IMR-90 (cell line): ENCODE measurements around the gene SMC6. TPM values are rescaled to one million over a fixed set of nuclear protein-coding genes. Genes with fewer than 3 reads are reported as not detected.

Source experiments
- ATAC-seq: fragments of 200-7000 bp; cut with Tn5 transposase; 2 replicates; pipeline ENCODE4 v1.9.1; 2020; ENCODE audit warnings: low read depth, mild to moderate bottlenecking, moderate library complexity
- BruUV-seq: library from RNA; stranded (reverse); fragments of 400-500 nt; replicated peaks from 2 replicates; lab custom pipeline; 2021; lab: Mats Ljungman, UMichigan
- CTCF ChIA-PET: fragments of 300-600 bp; formaldehyde crosslinking; extraction: SDS; loops from one replicate; lab custom pipeline; 2021; ENCODE audit warnings: antibody characterized with exemption; lab: Yijun Ruan, JAX
- POLR2A ChIA-PET: fragments of 300-600 bp; sonication (Branson Sonifier 250); formaldehyde crosslinking; loops from one replicate; lab custom pipeline; 2022; ENCODE audit warnings: antibody characterized with exemption; ENCODE audit not compliant: unreplicated experiment; lab: Charles Lee
- DNase-seq: peaks from one replicate; pipeline ENCODE4 v3.0.0; 2013
- H2AFZ ChIP-seq: replicated peaks from 2 replicates; pipeline ENCODE3; 2013; ENCODE audit warnings: low read length, mild to moderate bottlenecking; ENCODE audit not compliant: poor library complexity
- H2AK5ac ChIP-seq: 2 replicates; pipeline ENCODE4 v1.6.1; 2013; ENCODE audit warnings: low read depth, low read length, inconsistent platforms
- H2AK9ac ChIP-seq: replicated peaks from 2 replicates; pipeline ENCODE3; 2013; ENCODE audit warnings: mild to moderate bottlenecking, low read depth, low read length, moderate library complexity; ENCODE audit not compliant: poor library complexity
- H2BK120ac ChIP-seq: 2 replicates; pipeline ENCODE4 v1.6.1; 2013; ENCODE audit warnings: low read depth, low read length, inconsistent platforms
- H2BK15ac ChIP-seq: 3 replicates; pipeline ENCODE4 v1.6.1; 2013; ENCODE audit warnings: low read depth, low read length, inconsistent platforms
- H2BK20ac ChIP-seq: 2 replicates; pipeline ENCODE4 v1.6.1; 2013; ENCODE audit warnings: low read depth, mild to moderate bottlenecking, inconsistent platforms, low read length, moderate library complexity
- H2BK5ac ChIP-seq: 2 replicates; pipeline ENCODE4 v1.6.1; 2013; ENCODE audit warnings: mild to moderate bottlenecking, low read depth, low read length, inconsistent platforms; ENCODE audit not compliant: poor library complexity, severe bottlenecking
- H3K14ac ChIP-seq: replicated peaks from 2 replicates; pipeline ENCODE4 v1.6.1; 2013; ENCODE audit warnings: low read depth, low read length, inconsistent platforms
- H3K18ac ChIP-seq: 2 replicates; pipeline ENCODE4 v1.6.1; 2013; ENCODE audit warnings: low read depth, low read length, control low read depth
- H3K23ac ChIP-seq: 2 replicates; pipeline ENCODE4 v1.6.1; 2013; ENCODE audit warnings: low read depth, low read length, inconsistent platforms
- H3K27ac ChIP-seq: 2 replicates; pipeline ENCODE4 v1.5.1; 2013; ENCODE audit warnings: mild to moderate bottlenecking, control low read depth, low read length; ENCODE audit not compliant: insufficient read depth
- H3K27me3 ChIP-seq: 2 replicates; pipeline ENCODE4 v1.6.1; 2013; ENCODE audit warnings: low read length; ENCODE audit not compliant: control insufficient read depth, insufficient read depth
- H3K36me3 ChIP-seq: 2 replicates; pipeline ENCODE4 v1.6.1; 2013; ENCODE audit warnings: low read length, mixed read lengths; ENCODE audit not compliant: control insufficient read depth, insufficient read depth
- H3K4ac ChIP-seq: 2 replicates; pipeline ENCODE4 v1.6.1; 2013; ENCODE audit warnings: low read depth, low read length, inconsistent platforms
- H3K4me1 ChIP-seq: 2 replicates; pipeline ENCODE4 v1.6.1; 2013; ENCODE audit warnings: low read length, mixed read lengths; ENCODE audit not compliant: control insufficient read depth, insufficient read depth
- H3K4me2 ChIP-seq: 2 replicates; pipeline ENCODE4 v1.6.1; 2013; ENCODE audit warnings: low read depth, mild to moderate bottlenecking, control low read depth, low read length, moderate library complexity
- H3K4me3 ChIP-seq: 2 replicates; pipeline ENCODE4 v1.5.1; 2013; ENCODE audit warnings: low read depth, mild to moderate bottlenecking, control low read depth, low read length, moderate library complexity; ENCODE audit not compliant: insufficient read depth
- H3K56ac ChIP-seq: 2 replicates; pipeline ENCODE4 v1.6.1; 2013; ENCODE audit warnings: low read length, inconsistent platforms; ENCODE audit not compliant: insufficient read depth; ENCODE audit errors: extremely low read depth
- H3K79me1 ChIP-seq, 2 experiments: 2 replicates each; pipeline ENCODE4 v1.6.1; 2013; ENCODE audit warnings: low read length in 2 of 2, inconsistent platforms in 1 of 2, low read depth in 1 of 2
- H3K9ac ChIP-seq: 2 replicates; pipeline ENCODE4 v1.6.1; 2013; ENCODE audit warnings: low read depth, low read length, control low read depth
- H3K9me1 ChIP-seq: 2 replicates; pipeline ENCODE4 v1.6.1; 2013; ENCODE audit warnings: low read length, inconsistent platforms; ENCODE audit not compliant: insufficient read depth
- H3K9me3 ChIP-seq: 2 replicates; pipeline ENCODE4 v1.6.1; 2013; ENCODE audit warnings: low read length; ENCODE audit not compliant: control insufficient read depth, insufficient read depth
- H4K20me1 ChIP-seq: 2 replicates; pipeline ENCODE4 v1.6.1; 2013; ENCODE audit warnings: low read length, inconsistent platforms; ENCODE audit not compliant: insufficient read depth
- H4K5ac ChIP-seq: 2 replicates; pipeline ENCODE4 v1.6.1; 2013; ENCODE audit warnings: mild to moderate bottlenecking, low read depth, low read length, control low read depth
- H4K8ac ChIP-seq, 2 experiments: 2 replicates each; pipeline ENCODE4 v1.6.1; 2013; ENCODE audit warnings: low read depth in 2 of 2, low read length in 2 of 2, control low read depth in 1 of 2, inconsistent platforms in 1 of 2
- H4K91ac ChIP-seq: 2 replicates; pipeline ENCODE4 v1.6.1; 2013; ENCODE audit warnings: low read depth, low read length, inconsistent platforms; ENCODE audit not compliant: insufficient read depth
- CEBPB ChIP-seq: IDR thresholded peaks from 2 replicates; pipeline ENCODE4 v1.6.1; 2012; ENCODE audit warnings: low read depth, low read length, improper control_type of control experiment
- RCOR1 ChIP-seq: IDR thresholded peaks from 2 replicates; pipeline ENCODE4 v1.6.1; 2012; ENCODE audit warnings: mild to moderate bottlenecking, low read length, improper control_type of control experiment; ENCODE audit not compliant: insufficient replicate concordance
- WGBS, 2 experiments: methylation state at CpG; one replicate each; pipeline versions ENCODE4 v1.1.5 to v1.1.7; 2013; ENCODE audit warnings: missing lambda C conversion rate in 2 of 2; ENCODE audit not compliant: insufficient read length in 1 of 2; ENCODE audit errors: extremely low coverage in 2 of 2; 5-methylcytosine and 5-hydroxymethylcytosine counted together
- dilution Hi-C: fragments of 300-500 bp; cut with HindIII; formaldehyde crosslinking; loops from one replicate; pipeline ENCODE4 v1.14.3; 2018; ENCODE audit warnings: low sequenced_read_pairs; ENCODE audit not compliant: unreplicated experiment
- in situ Hi-C: fragments of 300-500 bp; cut with MboI; formaldehyde crosslinking; loops from 3 replicates; pipeline ENCODE4 v1.14.3; 2019; ENCODE audit warnings: low sequenced_read_pairs, inconsistent platforms, mixed read lengths
- intact Hi-C: fragments of 100-400 bp; cut with micrococcal nuclease; formaldehyde crosslinking; loops from 2 replicates; pipeline ENCODE4 v1.10.0; 2022
- polyA plus RNA-seq, 3 experiments: library from polyadenylated mRNA; depleted of rRNA; stranded (reverse); fragments of >200 nt; gene quantifications; 2 replicates each; pipeline ENCODE4 v1.2.3, GENCODE V29; 2012; ENCODE audit warnings: low replicate concordance in 1 of 3
- total RNA-seq: library from RNA; depleted of rRNA; stranded (reverse); fragments of >200 nt; gene quantifications from 2 replicates; pipeline ENCODE4 v1.2.3, GENCODE V29; 2012

The SMC6 gene
- total and polyA plus RNA-seq, 2 of the 4 experiments (the other 2 are of a cell fraction): 6.5 to 10.4 TPM

DNA sequence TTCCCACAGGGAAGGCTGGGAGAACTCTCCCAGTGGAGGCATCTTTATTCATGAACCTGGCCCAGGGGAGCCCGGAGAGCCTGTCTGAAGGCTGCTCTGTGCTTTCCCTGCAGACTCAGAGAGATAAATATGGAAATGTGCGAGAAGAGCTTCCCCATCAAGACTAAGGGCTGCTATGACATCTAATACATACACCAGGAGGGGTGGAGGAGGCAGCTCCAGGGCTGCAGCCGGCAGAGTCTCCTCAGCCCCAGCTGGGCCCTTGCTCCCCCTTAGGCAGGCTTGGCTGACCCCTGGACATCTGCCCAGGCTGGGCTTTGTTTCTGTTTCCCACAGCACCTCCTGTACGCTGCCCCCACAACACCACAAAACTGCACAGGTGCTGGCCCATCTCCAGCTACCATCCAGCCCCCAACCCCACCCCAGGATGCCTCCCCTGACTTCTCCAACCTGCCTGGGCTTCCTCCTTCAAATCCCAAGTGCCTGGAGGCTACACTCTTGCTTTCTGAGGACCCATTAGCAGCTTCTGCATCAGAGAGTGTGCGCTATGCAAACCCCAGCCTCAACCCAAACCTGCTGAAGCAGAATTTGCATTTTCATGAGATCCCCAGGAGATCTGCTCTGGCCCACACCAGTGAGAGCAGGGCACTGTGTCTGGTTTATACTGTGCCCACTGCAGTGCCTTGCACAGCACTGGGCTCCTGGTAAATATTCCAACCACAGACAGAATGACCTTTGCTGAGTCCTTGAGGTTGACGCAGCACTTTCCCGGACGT lies 116.3 kb downstream of the SMC6 start (continued):
- no peak for TF ChIP-seq RCOR1

GRCh38 chr2:17636257-17636656 lies 117.4 kb downstream of the SMC6 start:
- H3K4me1 ChIP-seq: no peaks in the 10 kb centered on the region
- no peak overlapping the region for H3K4me2 ChIP-seq
- ChIA-PET CTCF (interaction anchor here (1.4 kb wide), 1 partner anchor 10 kb away, joined by 6 read pairs; no protein-coding TSS in a partner anchor), POLR2A (interaction anchor here (0.8 kb wide), 1 partner anchor 10 kb away, joined by 6 read pairs; no protein-coding TSS in a partner anchor)
- H3K9ac ChIP-seq: no peak overlapping the region
- H3K4ac ChIP-seq: no peak overlapping the region
- H2BK120ac ChIP-seq: no peak overlapping the region
- dilution Hi-C loops (no loop called here), in situ Hi-C loops (no loop called here), intact Hi-C loops (no loop called here)
- H2AK5ac ChIP-seq: no peak overlapping the region
- H2BK15ac ChIP-seq: no peak overlapping the region
- BruUV-seq: no TSS peak
- ATAC-seq (no peak), DNase-seq (no peak)
- no peak overlapping the region for H4K8ac ChIP-seq
- no peaks in the 10 kb centered on the region for H3K9me3 ChIP-seq
- no peak overlapping the region for H3K18ac ChIP-seq
- H3K4me3 ChIP-seq: no peak overlapping the region
- H4K20me1 ChIP-seq: no peaks in the 10 kb centered on the region
- no peak overlapping the region for H3K14ac ChIP-seq
- H4K5ac ChIP-seq: no peak overlapping the region
- H3K9me1 ChIP-seq: no peaks in the 10 kb centered on the region
- no CpG with 5 or more reads among the region's 3 CpGs for WGBS, 2 experiments
- no peaks in the 10 kb centered on the region for H3K27me3 ChIP-seq
- no peak for TF ChIP-seq CEBPB
- no peak overlapping the region for H3K56ac ChIP-seq
- no peak overlapping the region for H3K23ac ChIP-seq
- H2AFZ ChIP-seq: peak overlapping the region; percentile 3
- H2AK9ac ChIP-seq: no peak overlapping the region
- H2BK20ac ChIP-seq: no peak overlapping the region
- H4K91ac ChIP-seq: no peak overlapping the region
- H2BK5ac ChIP-seq: no peak overlapping the region
- H3K79me1 ChIP-seq: no peaks in the 10 kb centered on the region
- no peaks in the 10 kb centered on the region for H3K36me3 ChIP-seq
- no peak overlapping the region for H3K27ac ChIP-seq
